Hematopoietic multipotent progenitor cell treated with erythropoietin and hydrocortisone succinate and interleukin-3 and kit ligand, for 15 days (in vitro differentiated cells): ENCODE results near the gene GFER.
"Not testable (repeated sequence)": the region's sequence is repeated elsewhere in the genome, so short reads cannot be mapped to it uniquely, and the experiment has no call there.

Source experiments
- DNase-seq: peaks from one replicate; pipeline ENCODE4 v3.0.0-alpha.2; 2015; ENCODE audit warnings: low spot score

GFER gene

DNA sequence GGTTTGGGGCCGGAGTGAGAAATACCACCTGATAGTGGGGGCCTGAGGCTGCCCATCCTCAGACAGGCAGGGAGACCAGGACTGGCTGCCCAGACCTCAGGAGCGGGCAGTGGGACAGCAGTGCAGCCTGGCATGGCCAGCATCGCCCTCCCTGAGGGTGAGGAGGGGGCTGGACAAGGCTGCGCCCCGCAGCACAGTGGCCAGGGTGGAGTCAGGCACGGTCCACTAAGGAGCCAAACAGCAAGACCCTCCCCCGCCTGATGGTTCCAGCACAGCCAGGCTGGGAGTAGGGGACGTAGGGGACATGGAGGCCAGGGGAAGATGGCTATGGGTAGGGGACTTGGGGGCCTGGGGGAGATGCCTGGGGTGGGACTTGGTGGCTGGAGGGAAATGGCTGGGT, 22.3 kb downstream of the GFER start:
- DNase-seq, result no peak

DNA sequence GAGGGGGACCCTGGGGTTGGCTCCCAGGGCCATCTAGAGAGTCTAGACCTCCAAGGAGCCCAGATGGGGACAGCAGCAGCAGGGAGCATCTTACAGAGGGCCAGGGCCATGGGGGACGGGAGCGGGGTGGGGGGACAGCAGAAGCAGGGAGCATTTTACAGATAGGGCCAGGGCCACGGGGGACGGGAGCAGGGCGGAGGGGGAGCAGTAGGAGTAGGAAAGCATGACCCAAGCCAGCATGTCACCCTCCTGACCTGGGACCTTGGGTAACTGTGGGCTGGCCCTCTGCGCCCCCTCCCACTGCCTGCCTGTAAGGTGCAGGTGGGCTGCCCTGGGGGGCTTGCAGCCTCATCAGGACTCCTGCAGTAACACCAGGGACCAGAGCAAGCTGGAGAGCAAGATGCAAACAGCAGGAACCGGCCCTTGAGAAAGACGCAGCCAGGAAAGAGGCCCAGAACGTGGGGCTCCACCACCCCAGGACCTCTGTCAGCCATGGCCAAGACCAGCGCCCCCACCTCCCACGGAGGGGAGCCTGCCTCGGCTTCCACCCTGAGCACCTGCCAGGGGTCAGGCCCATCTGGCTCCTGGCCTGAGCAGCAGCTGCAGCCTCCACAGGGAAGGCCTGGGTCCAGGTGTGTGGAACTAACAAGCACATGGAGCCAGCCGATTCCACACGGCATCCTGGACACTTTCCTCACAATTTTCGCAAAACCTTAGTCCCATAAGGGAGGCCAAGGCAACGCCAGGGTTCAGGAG, 23.3 kb downstream of the GFER start:
- DNase-seq, result no peak

DNA sequence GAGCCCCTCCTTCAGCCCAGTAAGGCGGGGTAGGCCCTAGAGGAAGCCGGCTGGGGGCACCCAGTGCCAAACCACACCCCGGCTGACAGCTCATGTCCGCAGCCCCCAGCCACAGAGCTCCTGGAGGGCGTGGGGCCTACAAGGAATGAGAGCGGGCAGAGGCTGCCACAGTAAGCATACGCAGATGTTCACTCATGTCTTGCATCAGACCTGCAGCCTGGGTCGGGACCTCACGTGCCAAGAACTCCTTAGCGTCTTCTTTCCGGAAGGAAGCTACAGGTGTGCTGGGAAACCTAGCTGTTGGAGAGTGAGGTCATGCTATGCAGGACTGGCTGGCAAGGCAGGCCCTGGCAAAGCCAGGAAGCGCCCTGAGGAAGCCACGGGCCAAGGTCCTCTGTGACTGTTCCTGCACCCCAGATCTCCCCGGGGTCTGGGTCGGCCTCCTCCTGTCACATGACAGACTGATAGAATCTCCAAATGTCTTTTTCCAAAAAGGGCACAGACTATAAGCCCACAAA, 24.1 kb downstream of the GFER start:
- DNase-seq, result no peak

DNA sequence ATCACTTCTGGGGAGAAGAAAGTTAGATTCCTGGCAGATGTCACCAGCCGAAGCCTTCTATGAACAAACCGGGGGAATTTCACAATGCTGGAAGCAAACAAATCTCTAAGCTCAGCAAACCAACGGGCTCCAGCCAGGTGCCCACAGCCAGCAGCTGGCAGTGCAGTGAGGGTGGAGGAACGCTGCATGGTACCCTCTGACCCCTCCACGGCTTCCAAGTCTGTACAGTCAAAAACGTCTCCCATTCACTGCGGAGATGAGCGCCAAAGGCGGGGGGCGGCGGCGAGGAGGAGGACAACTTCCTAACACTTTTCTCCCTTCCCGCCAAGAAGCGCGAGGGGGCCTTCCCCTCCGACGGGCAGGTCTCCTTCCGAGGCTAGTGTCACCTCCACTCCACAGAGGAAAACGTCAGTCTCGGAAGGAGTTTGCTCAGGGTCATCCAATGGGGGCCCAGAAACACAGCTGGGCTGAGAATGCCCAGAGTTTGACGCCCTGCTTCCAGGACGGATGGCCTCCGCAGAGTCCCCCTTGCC, 24.7 kb downstream of the GFER start:
- DNase-seq, result no peak

DNA sequence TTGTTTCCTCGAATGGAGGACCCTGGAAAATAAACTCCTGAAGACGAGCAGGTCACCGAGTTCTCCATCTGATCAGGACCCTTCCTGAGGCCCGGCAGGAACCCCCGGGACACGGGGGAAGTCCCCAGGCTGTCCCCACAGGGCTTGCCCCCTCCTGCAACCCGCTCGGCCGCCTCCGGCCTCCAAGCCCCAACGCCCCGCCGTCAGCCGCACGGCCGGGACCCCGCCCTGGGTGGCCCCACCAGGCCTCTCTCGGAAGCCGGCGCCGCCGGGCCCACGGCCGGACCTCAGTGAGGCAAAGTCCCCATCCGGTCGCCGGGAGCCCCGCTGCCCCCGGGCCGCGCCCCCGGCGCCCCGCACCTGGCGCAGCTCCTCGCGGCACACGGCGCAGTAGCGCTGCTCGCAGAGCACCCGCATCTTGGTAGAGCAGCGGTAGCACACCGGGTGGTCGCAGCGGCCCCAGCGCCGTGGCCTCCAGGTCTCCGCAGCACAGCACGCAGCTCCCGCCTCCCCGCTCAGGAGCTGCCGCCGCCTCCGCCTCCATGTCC, 25.2 kb downstream of the GFER start:
- DNase-seq, result no peak

DNA sequence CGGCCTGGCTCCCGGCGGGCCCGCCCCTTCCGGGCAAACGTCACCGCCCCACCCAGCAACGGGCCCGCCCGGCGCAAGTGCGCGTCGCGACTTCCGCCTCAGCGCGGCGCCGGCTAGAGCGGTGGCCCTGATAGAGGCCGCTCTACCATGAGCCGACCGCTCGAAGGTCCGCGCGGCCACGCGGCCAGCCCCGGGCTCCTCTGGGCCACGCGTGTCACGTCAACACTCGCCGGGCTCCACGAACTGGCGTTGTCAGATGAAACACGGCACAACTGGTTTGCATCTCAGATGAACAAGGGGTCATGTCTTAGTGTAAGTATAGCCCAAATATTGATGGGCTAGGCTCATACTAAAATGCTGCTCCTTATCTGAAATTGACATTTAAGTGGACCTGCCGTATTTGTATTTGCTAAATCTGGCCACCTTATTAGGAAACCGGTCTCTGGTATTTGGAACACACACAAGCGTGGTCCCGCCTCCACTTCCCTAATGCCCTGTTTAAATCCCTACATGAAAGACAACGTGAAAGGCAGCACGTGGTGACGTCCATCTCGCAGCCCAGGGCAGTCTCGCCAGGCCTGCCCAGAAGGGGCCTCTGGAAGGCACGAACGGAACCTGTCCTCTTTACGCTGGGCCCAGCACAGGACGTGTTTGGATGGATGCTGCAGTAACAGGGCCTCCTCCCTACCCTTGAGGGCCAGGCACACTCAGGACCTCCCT, 26.0 kb downstream of the GFER start, which contains the start of gene ZNF598:
TSS of gene ZNF598 (minus strand) at position 31 of the 720 bp plus-strand sequence.
- peak; percentile 89 for DNase-seq

DNA sequence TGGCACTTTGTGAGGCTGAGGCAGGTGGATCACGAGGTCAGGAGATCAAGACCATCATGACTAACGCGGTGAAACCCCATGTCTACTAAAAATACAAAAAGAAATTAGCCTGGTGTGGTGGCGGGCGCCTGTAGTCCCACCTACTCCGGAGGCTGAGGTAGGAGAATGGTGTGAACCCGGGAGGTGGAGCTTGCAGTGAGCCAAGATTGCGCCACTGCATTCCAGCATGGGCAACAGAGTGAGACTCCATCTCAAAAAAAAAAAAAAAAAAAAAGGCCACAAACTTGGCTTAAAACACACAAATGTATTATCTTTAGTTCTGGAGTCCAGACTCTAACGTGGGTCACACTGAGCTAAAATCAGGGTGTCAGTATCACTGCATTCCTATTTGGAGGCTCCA, 27.7 kb downstream of the GFER start:
- DNase-seq, result not testable (repeated sequence)

DNA sequence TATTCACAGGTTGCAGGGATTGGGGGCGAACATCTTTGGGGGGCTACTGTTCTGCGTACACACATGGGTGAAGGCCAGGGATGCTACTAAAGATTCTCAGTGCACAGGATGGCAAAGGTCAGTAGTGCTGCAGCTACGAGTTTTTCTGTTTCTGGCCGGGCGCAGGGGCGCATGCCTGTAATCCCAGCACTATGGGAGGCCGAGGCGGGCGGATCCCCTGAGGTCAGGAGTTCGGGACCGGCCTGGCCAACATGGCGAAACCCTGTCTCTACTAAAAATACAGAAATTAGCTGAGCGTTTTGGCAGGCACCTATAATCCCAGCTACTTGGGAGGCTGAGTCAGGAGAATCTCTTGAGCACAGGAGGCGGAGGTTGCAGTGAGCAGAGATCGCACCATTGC, 29.5 kb downstream of the GFER start:
- DNase-seq, result no peak

DNA sequence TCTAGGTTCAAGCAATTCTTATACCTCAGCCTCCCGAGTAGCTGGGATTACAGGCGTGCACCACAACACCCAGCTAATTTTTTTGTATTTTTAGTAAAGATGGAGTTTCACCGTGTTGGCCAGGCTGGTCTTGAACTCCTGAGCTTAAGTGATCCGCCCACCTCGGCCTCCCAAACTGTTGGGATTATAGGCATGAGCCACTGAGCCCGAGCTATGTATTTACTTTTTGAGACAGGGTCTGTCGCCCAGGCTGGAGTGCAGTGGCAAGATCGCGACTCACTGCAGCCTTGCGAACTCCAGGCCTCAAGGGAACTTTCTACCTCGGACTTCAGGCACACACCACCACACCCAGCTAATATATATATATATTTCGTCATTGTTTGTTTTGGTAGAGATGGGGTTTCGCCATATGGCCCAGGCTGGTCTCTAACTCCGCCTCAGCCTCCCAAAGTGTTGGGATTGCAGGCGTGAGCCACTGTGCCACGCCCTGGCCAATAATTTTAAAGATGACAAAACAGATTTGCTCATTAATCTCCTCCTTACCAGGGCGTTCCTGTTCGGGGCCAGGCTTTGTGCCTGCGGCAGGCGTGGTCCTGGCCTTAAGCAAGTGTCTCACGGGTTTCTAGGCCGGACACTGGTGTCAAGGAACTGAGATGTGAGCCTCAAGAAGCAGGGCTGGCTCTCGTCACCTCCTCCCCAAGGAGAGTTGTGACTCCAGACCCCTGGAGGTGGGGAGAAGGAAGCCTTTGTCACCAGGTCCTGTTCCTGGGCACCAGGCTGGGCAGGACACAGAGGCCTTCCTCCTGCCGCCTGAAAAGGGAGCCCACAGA, 31.3 kb downstream of the GFER start:
- DNase-seq, result no peak

DNA sequence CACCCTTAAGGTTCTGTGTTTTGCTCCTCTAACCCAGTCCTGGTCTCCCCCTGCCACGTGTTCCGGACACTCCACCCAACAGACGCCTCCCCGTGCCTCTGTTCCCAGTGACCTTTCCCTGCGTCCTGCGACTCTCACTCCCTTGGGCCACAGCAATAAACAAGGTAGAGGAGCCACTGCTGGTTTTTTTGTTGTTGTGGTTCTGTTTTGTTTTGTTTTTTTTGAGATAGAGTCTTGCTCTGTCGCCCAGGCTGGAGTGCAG, 31.9 kb downstream of the GFER start:
- DNase-seq, result no peak

DNA sequence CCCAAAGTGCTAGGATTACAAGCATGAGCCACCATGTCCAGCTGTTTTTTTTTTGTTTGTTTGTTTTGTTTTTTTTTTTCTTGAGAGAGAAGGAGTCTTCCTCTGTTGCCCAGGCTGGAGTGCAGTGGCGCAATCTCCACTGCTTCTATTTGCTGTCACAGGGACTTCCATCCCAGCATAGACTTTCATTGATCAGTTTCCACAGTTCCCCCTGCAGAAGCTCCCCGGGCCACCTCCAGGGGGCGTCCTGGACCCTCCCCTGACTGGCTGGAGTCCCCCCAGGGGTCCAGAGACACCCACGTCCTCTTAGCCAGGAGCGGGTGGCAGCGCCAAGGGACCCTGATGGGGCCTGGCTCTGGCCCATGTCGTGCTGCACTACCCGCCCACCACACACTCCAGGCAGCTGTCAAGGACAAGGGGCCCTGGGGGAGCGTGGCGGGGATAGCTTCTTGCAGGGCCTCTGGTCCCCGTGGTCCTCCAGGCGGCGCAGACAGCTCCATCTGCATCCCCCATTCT, 32.5 kb downstream of the GFER start:
- no peak for DNase-seq

DNA sequence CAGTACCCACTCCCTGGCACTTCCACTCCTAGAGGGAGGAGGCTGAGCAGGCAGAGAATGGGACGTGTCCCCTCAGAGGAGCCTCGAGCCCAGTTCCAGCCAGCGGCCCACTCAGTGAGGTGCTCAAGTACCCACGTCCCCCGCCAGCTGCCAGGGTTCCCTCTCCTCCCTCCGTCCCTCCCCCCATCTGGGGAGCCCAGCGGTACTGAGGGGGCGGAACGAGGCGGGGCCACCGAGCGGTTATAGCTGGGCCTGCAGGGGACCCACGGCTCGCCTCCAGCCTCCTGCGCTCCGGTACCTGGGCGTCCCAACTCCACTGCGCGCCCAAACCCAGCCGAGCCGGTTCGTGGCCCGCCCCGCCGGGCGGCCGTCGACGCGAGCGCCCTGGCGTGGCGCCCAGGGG, 35.5 kb downstream of the GFER start, which contains the start of gene NPW:
TSS of gene NPW (plus strand) at position 268 of the 403 bp plus-strand sequence.
- no peak for DNase-seq

DNA sequence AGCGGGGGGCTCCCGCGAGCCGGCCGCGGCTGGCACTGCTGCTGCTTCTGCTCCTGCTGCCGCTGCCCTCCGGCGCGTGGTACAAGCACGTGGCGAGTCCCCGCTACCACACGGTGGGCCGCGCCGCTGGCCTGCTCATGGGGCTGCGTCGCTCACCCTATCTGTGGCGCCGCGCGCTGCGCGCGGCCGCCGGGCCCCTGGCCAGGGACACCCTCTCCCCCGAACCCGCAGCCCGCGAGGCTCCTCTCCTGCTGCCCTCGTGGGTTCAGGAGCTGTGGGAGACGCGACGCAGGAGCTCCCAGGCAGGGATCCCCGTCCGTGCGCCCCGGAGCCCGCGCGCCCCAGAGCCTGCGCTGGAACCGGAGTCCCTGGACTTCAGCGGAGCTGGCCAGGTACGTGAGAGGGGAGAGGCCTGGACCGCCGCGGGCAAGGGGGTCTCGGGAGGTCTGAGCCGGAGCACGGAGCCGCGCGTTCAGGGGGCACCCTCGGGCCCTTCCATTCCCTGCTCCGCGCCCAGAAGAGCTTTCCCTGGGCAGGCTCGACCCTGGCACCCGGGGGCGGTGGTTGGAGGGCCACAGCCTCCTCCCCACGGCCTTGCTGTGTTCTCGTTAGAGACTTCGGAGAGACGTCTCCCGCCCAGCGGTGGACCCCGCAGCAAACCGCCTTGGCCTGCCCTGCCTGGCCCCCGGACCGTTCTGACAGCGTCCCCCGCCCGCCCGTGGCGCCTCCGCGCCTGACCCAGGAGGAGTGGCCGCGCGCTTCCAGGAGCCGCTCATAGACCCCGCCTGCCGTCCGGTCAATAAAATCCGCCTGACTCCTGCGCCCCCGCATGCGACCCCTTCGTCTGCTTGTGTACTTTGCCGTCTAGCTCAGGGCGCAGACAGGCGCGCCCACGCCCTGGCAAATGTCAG, 36.2 kb downstream of the GFER start:
- DNase-seq, result no peak

DNA sequence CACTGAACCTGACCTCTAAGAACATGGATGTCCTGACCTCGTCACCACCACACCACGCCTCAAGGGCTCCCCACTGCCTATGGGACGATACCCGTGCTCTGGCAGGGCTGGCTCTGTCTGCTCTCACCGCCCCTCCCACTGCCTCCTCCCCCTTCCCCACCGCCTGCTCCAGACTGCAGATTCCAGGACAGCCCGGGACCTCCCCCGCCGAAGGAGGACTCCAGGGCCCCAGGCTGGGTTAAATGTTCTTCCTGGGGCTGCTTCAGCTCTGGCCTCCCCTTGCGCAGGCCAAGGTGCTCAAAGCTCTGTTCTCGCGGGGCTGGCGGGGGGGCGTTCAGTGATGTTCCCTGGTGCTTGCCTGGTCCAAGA, 38.7 kb downstream of the GFER start:
- DNase-seq, result no peak

DNA sequence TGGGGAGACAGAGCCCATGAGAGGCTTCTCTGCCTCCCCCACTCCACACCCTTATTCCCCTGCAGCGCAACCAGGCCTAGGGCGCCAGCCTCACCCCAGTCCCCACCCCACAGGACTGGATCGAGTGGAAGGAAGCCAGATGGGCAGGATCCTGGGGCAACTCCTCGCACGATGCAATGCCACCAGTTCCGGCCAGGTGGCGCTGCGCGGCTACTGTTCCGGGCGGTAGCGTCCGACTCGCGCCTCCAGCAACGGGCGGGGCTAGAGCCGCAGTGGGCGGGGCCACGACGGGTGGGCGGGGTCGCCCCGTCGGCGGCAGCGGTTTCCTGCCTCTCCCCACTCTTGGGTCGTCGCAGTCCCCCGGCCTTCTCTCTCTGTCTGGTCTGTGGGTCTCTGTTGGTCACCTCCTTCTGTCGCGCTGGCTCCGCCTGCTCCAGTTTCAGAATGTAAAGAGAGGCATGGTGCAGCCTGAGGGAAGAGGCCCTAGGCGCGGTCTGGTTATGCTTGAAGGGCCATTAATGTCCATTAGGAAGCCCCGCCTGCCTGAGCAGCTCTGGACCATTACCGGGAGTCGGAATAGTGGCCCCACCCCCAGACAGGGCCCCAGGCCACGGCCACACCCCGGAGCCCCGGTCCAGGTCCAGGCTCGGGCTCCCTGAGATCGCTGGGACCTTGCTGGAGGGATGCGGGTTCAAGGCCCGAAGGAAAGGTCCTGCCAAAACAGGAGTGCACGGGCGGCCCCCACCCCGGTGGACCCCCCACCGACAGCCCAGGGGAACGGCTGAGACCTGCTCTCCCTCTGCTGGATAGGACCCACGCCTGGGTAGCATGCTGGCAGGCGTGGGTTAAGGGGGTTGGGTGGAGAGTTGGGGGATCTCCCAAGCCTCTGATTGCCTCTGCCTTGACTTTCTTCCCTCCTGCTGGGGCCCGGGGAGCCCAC, 39.4 kb downstream of the GFER start:
- DNase-seq, result peak; percentile 90

DNA sequence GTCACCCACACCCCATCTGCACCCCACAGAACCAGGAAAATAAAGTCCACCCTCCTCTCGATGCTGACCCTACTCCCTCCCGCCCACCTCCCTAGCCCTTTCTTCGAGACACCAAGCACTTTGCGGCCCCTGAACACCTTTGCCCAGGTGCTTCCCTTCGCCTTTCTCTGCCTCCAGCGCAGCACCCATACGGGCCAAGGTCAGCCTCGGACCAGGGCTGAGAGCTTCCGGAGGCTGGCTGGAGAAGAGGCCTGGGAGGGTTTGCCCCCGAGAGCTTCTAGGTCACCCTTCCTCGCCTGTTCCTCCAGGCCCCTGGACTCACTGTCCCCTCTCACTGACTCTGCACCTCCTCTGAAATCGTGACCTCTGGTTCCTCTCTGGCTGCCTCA, 40.0 kb downstream of the GFER start:
- DNase-seq, result no peak

DNA sequence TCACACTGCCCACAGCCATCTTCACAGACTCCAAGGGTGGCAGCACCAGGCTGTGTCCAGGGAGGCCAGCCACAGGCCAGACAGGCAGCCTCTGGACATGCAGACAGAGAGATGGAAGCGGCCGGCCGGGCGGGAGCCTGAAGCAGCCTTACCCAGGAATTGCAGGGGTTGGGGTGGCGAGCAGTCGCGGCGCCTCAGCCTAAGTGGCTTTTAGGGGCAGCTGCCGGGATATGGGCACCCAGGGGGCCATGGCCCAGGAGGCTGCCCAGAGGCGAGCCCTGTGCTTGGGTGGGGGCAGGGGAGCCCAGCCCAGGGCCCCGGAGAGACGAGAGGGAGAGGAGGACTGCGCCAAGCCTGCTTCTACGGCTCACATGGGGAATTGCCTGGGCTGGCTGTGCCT, 41.3 kb downstream of the GFER start:
- no peak for DNase-seq

DNA sequence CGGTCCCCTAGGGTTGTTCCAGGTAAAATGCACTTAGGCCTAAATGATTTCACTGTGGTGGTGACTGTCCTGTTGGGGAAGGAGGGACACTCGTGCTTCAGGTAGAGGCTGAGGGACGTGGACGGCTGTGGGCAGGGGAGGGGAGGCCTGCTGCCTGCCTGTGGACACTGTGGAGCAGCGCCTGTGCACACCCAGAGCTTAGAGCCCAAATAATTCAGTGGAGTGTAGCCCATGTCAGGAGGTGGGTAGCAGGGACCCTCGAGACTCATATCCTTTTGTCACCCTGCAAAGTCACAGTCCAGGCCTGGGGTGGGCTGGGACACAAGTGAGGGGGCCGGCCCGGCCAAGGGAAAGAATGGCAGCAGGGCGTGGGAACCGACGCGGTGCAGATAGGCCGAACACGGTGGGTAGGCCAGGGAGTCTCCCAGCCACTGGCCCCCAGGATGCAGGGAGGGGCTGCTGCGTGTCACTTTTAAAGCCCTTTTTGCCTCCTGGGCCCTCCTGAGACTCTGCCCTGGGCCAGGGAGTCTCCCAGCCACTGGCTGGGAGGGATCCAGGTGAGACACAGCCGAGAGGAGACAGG, 42.0 kb downstream of the GFER start:
- no peak for DNase-seq

DNA sequence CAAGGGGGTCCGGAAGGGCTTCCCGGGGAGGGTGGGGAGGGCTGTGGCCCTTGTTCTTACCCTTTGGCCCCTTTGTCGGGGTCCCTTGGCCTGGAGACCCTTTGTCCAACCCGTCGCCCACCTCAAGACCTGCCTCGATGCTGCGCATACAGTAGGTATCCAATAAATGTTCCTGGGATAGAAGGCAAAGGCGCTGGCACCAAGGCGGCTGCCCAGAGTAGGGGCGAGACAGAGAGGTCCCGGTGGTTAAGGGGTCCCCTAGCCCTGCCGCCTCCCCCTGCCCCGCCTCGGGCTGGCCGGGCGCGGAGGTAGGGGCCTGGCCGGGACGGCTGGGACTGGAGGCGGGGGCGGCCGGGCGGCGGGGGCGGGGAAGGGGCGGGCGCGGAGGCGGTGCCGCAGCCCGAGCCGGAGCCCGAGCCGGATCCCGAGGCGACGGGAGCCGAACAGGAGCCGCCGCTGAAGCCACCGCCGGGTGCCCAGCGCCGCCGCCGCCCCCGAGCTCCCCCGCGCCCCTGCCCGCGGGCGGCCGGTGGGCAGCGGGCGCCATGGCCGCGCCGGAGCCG, 42.5 kb downstream of the GFER start, which contains the start of gene NHERF2:
TSS of gene NHERF2 (plus strand) at position 442 of the 563 bp plus-strand sequence. CDS start at position 546, 104 bp downstream.
- DNase-seq, result no peak
